DND-41 (cell line): ENCODE data around the gene ZNF281.

Experiments used
- EZH2 ChIP-seq: IDR thresholded peaks from 3 replicates; pipeline ENCODE4 v1.6.1; 2012; ENCODE audit warnings: borderline replicate concordance, low read depth, mild to moderate bottlenecking, moderate library complexity, low read length, inconsistent platforms; ENCODE audit not compliant: severe bottlenecking
- TF ChIP-seq, protein P1 (sequence below): IDR thresholded peaks from 2 replicates; pipeline ENCODE4 v1.5.1; 2012; ENCODE audit warnings: borderline replicate concordance, low read length, moderate library complexity, mild to moderate bottlenecking; ENCODE audit not compliant: poor library complexity, severe bottlenecking; ENCODE audit errors: extremely low read depth

GRCh38 chr1:200457810-200458209, 48.0 kb upstream of the ZNF281 start:
- TF ChIP-seq, protein P1, sequence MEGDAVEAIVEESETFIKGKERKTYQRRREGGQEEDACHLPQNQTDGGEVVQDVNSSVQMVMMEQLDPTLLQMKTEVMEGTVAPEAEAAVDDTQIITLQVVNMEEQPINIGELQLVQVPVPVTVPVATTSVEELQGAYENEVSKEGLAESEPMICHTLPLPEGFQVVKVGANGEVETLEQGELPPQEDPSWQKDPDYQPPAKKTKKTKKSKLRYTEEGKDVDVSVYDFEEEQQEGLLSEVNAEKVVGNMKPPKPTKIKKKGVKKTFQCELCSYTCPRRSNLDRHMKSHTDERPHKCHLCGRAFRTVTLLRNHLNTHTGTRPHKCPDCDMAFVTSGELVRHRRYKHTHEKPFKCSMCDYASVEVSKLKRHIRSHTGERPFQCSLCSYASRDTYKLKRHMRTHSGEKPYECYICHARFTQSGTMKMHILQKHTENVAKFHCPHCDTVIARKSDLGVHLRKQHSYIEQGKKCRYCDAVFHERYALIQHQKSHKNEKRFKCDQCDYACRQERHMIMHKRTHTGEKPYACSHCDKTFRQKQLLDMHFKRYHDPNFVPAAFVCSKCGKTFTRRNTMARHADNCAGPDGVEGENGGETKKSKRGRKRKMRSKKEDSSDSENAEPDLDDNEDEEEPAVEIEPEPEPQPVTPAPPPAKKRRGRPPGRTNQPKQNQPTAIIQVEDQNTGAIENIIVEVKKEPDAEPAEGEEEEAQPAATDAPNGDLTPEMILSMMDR: no peak
- TF ChIP-seq EZH2: no peak
